MCF 10A (cell line): Measurements from ENCODE around the gene MUC3A. TPM values are rescaled to one million over a fixed set of nuclear protein-coding genes. Genes with fewer than 3 reads are reported as not detected.

Source experiments
- Bru-seq: library from RNA; stranded (reverse); fragments of 400-500 nt; gene quantifications from one replicate; lab custom pipeline; 2021; lab: Mats Ljungman, UMichigan
- BruChase-seq, 2 experiments: library from RNA; stranded (reverse); fragments of 400-500 nt; gene quantifications; one replicate each; lab custom pipeline; 2021; lab: Mats Ljungman, UMichigan
- BruUV-seq: library from RNA; stranded (reverse); fragments of 400-500 nt; replicated peaks from 2 replicates; lab custom pipeline; 2021; lab: Mats Ljungman, UMichigan
- CTCF ChIA-PET: fragments of 300-600 bp; sonication (Branson Sonifier 250); formaldehyde crosslinking; extraction: SDS; loops from one replicate; lab custom pipeline; 2021; ENCODE audit warnings: antibody characterized with exemption, inconsistent platforms; lab: Yijun Ruan, JAX
- POLR2A ChIA-PET: fragments of 300-600, 350-650 bp; sonication (Branson Sonifier 250); formaldehyde crosslinking; extraction: SDS; loops from one replicate; lab custom pipeline; 2020; ENCODE audit warnings: antibody characterized with exemption, inconsistent platforms; lab: Yijun Ruan, JAX
- DNase-seq: peaks from one replicate; pipeline ENCODE4 v3.0.0-alpha.2; 2018; ENCODE audit not compliant: unreplicated experiment
- H3K27ac Mint-ChIP-seq: one replicate; pipeline ENCODE4 v1.8.0; 2022; ENCODE audit warnings: mild to moderate bottlenecking, low read depth, mixed read lengths; ENCODE audit not compliant: unreplicated experiment
- H3K27me3 Mint-ChIP-seq: one replicate; pipeline ENCODE4 v1.8.0; 2022; ENCODE audit warnings: mixed read lengths; ENCODE audit not compliant: insufficient read depth, unreplicated experiment
- H3K36me3 Mint-ChIP-seq: one replicate; pipeline ENCODE4 v1.8.0; 2022; ENCODE audit warnings: mild to moderate bottlenecking, moderate library complexity, mixed read lengths; ENCODE audit not compliant: insufficient read depth, unreplicated experiment
- H3K4me1 Mint-ChIP-seq: one replicate; pipeline ENCODE4 v1.8.0; 2022; ENCODE audit warnings: mixed read lengths; ENCODE audit not compliant: insufficient read depth, unreplicated experiment
- H3K4me3 Mint-ChIP-seq: one replicate; pipeline ENCODE4 v1.8.0; 2022; ENCODE audit warnings: mild to moderate bottlenecking, moderate library complexity, mixed read lengths; ENCODE audit not compliant: unreplicated experiment
- H3K9me3 Mint-ChIP-seq: one replicate; pipeline ENCODE4 v1.8.0; 2022; ENCODE audit warnings: mixed read lengths; ENCODE audit not compliant: unreplicated experiment
- intact Hi-C: fragments of 100-400 bp; cut with micrococcal nuclease; formaldehyde crosslinking; loops from 2 replicates; pipeline ENCODE4 v1.14.1; 2022
- long read RNA-seq: library from polyadenylated mRNA; stranded (forward); transcript quantifications from one replicate; pipeline ENCODE4 v2.0.0, GENCODE V29; 2022
- total RNA-seq: library from RNA; stranded (reverse); gene quantifications from 2 replicates; pipeline ENCODE4 v1.2.3, GENCODE V29; 2022
- TF ChIP-seq, protein P1 (sequence below): fragments of 200-600 bp; IDR thresholded peaks from one replicate; pipeline ENCODE4 v1.8.0; 2022; ENCODE audit warnings: antibody characterized with exemption, mild to moderate bottlenecking; ENCODE audit not compliant: unreplicated experiment

MUC3A gene, protein sequence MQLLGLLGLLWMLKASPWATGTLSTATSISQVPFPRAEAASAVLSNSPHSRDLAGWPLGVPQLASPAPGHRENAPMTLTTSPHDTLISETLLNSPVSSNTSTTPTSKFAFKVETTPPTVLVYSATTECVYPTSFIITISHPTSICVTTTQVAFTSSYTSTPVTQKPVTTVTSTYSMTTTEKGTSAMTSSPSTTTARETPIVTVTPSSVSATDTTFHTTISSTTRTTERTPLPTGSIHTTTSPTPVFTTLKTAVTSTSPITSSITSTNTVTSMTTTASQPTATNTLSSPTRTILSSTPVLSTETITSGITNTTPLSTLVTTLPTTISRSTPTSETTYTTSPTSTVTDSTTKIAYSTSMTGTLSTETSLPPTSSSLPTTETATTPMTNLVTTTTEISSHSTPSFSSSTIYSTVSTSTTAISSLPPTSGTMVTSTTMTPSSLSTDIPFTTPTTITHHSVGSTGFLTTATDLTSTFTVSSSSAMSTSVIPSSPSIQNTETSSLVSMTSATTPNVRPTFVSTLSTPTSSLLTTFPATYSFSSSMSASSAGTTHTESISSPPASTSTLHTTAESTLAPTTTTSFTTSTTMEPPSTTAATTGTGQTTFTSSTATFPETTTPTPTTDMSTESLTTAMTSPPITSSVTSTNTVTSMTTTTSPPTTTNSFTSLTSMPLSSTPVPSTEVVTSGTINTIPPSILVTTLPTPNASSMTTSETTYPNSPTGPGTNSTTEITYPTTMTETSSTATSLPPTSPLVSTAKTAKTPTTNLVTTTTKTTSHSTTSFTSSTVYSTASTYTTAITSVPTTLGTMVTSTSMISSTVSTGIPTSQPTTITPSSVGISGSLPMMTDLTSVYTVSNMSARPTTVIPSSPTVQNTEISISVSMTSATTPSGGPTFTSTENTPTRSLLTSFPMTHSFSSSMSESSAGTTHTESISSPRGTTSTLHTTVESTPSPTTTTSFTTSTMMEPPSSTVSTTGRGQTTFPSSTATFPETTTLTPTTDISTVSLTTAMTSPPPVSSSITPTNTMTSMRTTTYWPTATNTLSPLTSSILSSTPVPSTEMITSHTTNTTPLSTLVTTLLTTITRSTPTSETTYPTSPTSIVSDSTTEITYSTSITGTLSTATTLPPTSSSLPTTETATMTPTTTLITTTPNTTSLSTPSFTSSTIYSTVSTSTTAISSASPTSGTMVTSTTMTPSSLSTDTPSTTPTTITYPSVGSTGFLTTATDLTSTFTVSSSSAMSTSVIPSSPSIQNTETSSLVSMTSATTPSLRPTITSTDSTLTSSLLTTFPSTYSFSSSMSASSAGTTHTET (N-terminal part only)
- total RNA-seq (not detected in 2 replicates), Bru-seq, nascent RNA (not detected), BruChase-seq, experiment 1, labeled RNA remaining after a 6-hour chase (not detected), BruChase-seq, experiment 2, labeled RNA remaining after a 2-hour chase (not detected)
- long read RNA-seq, result 0 reads

DNA sequence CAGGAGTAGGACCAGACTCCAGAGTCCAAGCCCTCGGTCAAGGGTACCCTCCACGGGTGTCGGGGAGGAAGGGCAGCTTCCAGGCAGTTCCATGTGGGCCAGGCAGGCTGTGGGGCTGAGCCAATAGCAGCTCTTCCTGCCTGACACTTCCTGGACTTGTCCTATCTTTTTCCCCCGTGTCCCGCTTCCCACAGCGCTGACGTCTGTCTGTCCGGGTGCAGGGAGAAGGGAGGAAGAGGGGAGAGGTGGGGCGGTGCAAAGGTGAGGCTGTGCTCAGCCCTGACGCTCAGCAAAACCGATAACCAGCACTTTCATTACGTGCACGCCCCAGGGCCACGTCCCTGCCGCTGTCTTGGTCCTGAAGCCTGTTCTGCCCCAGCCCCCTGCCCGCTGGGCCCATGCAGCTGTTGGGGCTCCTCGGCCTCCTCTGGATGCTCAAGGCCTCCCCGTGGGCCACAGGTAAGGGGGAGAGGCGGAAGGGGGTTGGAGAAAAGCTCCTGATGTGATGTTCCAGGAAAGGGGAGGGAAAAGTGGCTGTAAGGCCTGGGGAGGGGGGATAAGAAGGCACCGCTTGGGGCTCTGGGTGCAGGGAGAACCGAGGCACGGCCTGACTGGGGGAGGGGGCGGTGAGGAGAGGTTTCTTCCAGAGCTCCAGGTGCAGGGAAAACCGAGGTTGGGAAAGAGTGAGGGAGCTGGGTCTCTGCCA, at the start of gene MUC3A:
Gene MUC3A, plus strand, starts transcription at position 308 of the 706 bp plus-strand sequence. Its CDS starts 91 bp downstream, at position 399.
- ChIA-PET CTCF (interaction anchor here (0.6 to 1.0 kb wide), 3 partner anchors 109 to 243 kb away, joined by 3 read pairs; no protein-coding TSS in a partner anchor), POLR2A (no interaction called here)
- intact Hi-C loops, result no loop called here
- no peaks in the 10 kb centered on the region for H3K36me3 Mint-ChIP-seq
- TF ChIP-seq, protein P1, sequence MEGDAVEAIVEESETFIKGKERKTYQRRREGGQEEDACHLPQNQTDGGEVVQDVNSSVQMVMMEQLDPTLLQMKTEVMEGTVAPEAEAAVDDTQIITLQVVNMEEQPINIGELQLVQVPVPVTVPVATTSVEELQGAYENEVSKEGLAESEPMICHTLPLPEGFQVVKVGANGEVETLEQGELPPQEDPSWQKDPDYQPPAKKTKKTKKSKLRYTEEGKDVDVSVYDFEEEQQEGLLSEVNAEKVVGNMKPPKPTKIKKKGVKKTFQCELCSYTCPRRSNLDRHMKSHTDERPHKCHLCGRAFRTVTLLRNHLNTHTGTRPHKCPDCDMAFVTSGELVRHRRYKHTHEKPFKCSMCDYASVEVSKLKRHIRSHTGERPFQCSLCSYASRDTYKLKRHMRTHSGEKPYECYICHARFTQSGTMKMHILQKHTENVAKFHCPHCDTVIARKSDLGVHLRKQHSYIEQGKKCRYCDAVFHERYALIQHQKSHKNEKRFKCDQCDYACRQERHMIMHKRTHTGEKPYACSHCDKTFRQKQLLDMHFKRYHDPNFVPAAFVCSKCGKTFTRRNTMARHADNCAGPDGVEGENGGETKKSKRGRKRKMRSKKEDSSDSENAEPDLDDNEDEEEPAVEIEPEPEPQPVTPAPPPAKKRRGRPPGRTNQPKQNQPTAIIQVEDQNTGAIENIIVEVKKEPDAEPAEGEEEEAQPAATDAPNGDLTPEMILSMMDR, result no peak
- H3K27ac Mint-ChIP-seq, result no peak within 1 kb of the TSS
- DNase-seq, result no peak
- no TSS peak for BruUV-seq
- no peaks in the 10 kb centered on the region for H3K9me3 Mint-ChIP-seq
- H3K4me1 Mint-ChIP-seq, result no peaks in the 10 kb centered on the region
- no peak within 1 kb of the TSS for H3K4me3 Mint-ChIP-seq
- H3K27me3 Mint-ChIP-seq, result peaks cover 10% of the 10 kb centered on the region

DNA sequence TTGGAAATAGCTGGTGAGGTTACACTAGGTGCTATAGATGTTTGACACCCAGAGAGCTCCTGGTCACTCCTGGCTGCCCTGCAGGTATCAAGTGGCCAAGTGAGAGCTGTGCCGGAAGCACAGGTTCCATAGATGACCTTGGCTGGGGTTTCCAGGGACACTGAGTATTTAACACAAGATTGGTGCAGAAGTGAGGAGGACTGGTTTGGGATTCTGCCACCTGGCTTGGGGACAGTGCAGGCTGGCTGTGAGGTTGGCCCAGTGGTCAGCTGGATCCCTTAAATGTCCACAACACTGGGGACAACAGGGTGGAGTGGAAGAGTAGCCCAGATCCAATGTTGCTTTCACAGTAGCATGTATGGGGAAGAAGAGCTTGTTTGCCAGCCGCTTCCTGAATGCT, 48.4 kb upstream of the MUC3A start:
- Mint-ChIP-seq H3K27ac (no peak overlapping the region), H3K36me3 (no peaks in the 10 kb centered on the region), H3K9me3 (no peaks in the 10 kb centered on the region), H3K4me3 (no peak overlapping the region), H3K27me3 (peaks cover 30% of the 10 kb centered on the region), H3K4me1 (peaks cover 4% of the 10 kb centered on the region)
- no TSS peak for BruUV-seq
- ChIA-PET POLR2A (no interaction called here), CTCF (interaction anchor here (0.6 to 7.1 kb wide), 2 partner anchors 158 to 292 kb away, joined by 4 to 64 read pairs; no protein-coding TSS in a partner anchor)
- intact Hi-C loops, result no loop called here
- no peak for DNase-seq
- TF ChIP-seq, protein P1, result no peak

DNA sequence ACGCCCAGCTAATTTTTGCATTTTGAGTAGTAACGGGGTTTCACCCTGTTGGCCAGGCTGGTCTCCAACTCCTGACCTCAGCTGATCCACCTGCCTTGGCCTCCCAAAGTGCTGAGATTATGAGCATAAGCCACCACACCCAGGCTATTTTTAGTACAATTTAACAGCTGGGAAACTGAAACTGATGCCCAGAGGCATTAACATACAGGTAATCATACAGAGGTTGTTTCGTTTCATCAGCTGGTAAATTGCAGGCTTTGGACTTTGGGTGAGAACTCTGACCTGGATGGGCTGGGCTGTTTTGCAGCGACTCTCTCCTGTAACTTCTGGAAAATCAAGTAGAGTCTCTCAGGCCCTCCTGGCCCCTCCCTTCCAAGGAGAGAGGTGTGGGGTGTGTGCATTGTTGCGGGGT, 47.4 kb upstream of the MUC3A start:
- DNase-seq, result no peak
- no TSS peak for BruUV-seq
- ChIA-PET POLR2A (interaction anchor here (0.6 kb wide), 1 partner anchor 151 kb away, joined by 3 read pairs; no protein-coding TSS in a partner anchor), CTCF (interaction anchor here (1.0 to 7.1 kb wide), 2 partner anchors 8 to 157 kb away, joined by 4 to 64 read pairs; no protein-coding TSS in a partner anchor)
- intact Hi-C loops, result no loop called here
- Mint-ChIP-seq H3K27ac (no peak overlapping the region), H3K4me1 (no peaks in the 10 kb centered on the region), H3K27me3 (peaks cover 21% of the 10 kb centered on the region), H3K36me3 (no peaks in the 10 kb centered on the region), H3K9me3 (no peaks in the 10 kb centered on the region), H3K4me3 (no peak overlapping the region)
- TF ChIP-seq, protein P1, result no peak
